K562 (cell line): ENCODE data around the gene LRP1. TPM values are rescaled to one million over a fixed set of nuclear protein-coding genes. Genes with fewer than 3 reads are reported as not detected.
A peak's percentile ranks its signal among the peaks of the same experiment; 100 is the strongest.

ENCODE experiments used
- EGR1 ChIP-seq: fragments of 450-650 bp; conservative IDR thresholded peaks from 2 replicates; pipeline ENCODE4 v1.6.1; 2017; ENCODE audit warnings: mild to moderate bottlenecking
- KDM2B ChIP-seq: fragments of 250-450 bp; sonication (Bioruptor Pico); IDR thresholded peaks from 2 replicates; pipeline ENCODE4 v1.8.0; 2021; ENCODE audit warnings: mild to moderate bottlenecking, moderate library complexity
- PML ChIP-seq: IDR thresholded peaks from 2 replicates; pipeline ENCODE4 v1.6.1; 2012; ENCODE audit warnings: low read length, inconsistent platforms
- RBFOX2 ChIP-seq: fragments of 200-400 bp; formaldehyde crosslinking; IDR thresholded peaks from 2 replicates; pipeline ENCODE4 v1.6.1; 2017; ENCODE audit warnings: low read depth, mild to moderate bottlenecking, low read length, moderate library complexity
- TAF15 ChIP-seq: fragments of 200-400 bp; formaldehyde crosslinking; IDR thresholded peaks from 2 replicates; pipeline ENCODE4 v1.6.1; 2017; ENCODE audit warnings: mild to moderate bottlenecking, low read depth, low read length, moderate library complexity
- ZBTB40 ChIP-seq, 2 experiments: fragments of 450-650 bp in 1 of 2; sonication (generic) in 1 of 2; formaldehyde crosslinking in 1 of 2; IDR thresholded peaks; 2 replicates each; pipeline versions ENCODE4 v1.7.1 to v1.9.0; 2016 to 2022; ENCODE audit warnings: inconsistent platforms in 1 of 2, mild to moderate bottlenecking in 1 of 2, missing genetic modification reagents in 1 of 2
- polyA plus RNA-seq, 8 experiments: library from polyadenylated mRNA; depleted of rRNA in 4 of 8; stranded (reverse) in 5 of 8; unstranded in 3 of 8; fragments of >200 nt; fragmentation: Nextera tagmentation in 2 of 8; fragmentation: Illumina TruSeq in 1 of 8; extraction: Ambion mirVana in 2 of 8; extraction: Trizol in 1 of 8; gene quantifications; 2 replicates each; pipeline versions ENCODE4 v1.2.1 to v1.2.3, GENCODE V29; 2011 to 2014; ENCODE audit warnings: inconsistent platforms in 1 of 8, missing spikeins in 1 of 8
- total RNA-seq, 7 experiments: library from RNA; depleted of rRNA in 6 of 7; stranded (reverse); fragments of >200 nt in 6 of 7; fragmentation: Illumina TruSeq in 2 of 7; extraction: Trizol in 2 of 7; gene quantifications; 2 replicates each; pipeline versions ENCODE4 v1.2.1 to v1.2.3, GENCODE V29; 2011 to 2021; ENCODE audit warnings: low replicate concordance in 1 of 7
- TF ChIP-seq, protein P1 (sequence below), 2 experiments: fragments of 450-650 bp; formaldehyde crosslinking in 1 of 2; IDR thresholded peaks; 2 replicates each; pipeline versions ENCODE4 v1.4.0 to v1.6.1; 2014 to 2020; ENCODE audit warnings: mild to moderate bottlenecking in 2 of 2, borderline replicate concordance in 1 of 2, low read depth in 1 of 2
- TF ChIP-seq, protein P2 (sequence below): sonication (generic); formaldehyde crosslinking; IDR thresholded peaks from 2 replicates; pipeline ENCODE4 v1.9.0; 2022; ENCODE audit warnings: mild to moderate bottlenecking, missing genetic modification reagents

The LRP1 gene
- total and polyA plus RNA-seq, 9 of the 15 experiments (the other 6 are each of a cell fraction or from before 2014, with no cell fraction given): 0.04 to 0.64 (median 0.19) TPM; not detected in 2

DNA sequence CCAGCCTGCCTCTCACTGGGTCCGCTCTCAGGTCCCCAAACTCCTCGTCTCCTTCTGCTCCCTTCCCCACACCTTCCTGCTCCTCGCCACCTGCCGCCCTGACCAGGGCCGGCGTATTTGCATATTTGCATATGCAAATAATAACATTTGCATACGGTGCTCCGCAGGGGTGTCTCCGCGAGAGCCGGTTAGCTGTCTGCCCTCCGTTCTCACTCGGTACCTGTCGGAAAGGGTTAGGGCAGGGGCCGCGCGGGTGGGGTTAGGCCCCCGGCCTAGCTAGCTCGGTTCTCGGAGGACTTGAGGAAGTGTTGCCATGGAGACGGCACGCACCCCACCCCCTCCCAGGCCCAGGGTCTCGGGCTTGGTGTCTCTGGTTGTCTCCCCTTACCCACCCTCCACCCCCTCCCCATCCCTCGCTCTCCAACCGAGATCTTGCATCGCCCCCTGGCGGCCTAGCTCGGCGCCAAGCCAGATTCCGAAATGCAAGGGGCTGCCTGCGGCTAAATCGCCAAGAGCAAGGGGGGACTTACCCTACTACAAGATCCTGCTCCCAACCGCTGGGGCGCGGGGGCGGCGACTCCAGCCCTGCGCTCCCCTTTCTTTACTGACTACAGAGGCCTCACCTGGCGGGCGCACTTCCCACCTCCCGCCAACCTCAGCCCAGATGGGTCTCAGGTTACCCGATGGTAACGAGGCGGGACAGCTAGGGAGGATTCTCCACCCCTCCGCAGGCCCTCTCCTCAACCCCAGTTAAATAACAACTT, 114.6 kb downstream of the LRP1 start (continued):
- TF ChIP-seq ZBTB40 (IDR thresholded peaks at IDR 0.05) (peak; percentile 8; the same call in 1 of the 2 replicates), ZBTB40 (CRISPR knock-in tag; IDR thresholded peaks at IDR 0.05) (no peak), TAF15 (no peak), EGR1 (0 out of 2 replicates have a peak, but pooled peaks have one; percentile 24), RBFOX2 (peak; percentile 56), PML (0 out of 2 replicates have a peak, but pooled peaks have one; percentile 14), KDM2B (0 out of 2 replicates have a peak, but pooled peaks have one; percentile 42)
- TF ChIP-seq, protein P1, sequence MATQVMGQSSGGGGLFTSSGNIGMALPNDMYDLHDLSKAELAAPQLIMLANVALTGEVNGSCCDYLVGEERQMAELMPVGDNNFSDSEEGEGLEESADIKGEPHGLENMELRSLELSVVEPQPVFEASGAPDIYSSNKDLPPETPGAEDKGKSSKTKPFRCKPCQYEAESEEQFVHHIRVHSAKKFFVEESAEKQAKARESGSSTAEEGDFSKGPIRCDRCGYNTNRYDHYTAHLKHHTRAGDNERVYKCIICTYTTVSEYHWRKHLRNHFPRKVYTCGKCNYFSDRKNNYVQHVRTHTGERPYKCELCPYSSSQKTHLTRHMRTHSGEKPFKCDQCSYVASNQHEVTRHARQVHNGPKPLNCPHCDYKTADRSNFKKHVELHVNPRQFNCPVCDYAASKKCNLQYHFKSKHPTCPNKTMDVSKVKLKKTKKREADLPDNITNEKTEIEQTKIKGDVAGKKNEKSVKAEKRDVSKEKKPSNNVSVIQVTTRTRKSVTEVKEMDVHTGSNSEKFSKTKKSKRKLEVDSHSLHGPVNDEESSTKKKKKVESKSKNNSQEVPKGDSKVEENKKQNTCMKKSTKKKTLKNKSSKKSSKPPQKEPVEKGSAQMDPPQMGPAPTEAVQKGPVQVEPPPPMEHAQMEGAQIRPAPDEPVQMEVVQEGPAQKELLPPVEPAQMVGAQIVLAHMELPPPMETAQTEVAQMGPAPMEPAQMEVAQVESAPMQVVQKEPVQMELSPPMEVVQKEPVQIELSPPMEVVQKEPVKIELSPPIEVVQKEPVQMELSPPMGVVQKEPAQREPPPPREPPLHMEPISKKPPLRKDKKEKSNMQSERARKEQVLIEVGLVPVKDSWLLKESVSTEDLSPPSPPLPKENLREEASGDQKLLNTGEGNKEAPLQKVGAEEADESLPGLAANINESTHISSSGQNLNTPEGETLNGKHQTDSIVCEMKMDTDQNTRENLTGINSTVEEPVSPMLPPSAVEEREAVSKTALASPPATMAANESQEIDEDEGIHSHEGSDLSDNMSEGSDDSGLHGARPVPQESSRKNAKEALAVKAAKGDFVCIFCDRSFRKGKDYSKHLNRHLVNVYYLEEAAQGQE (IDR thresholded peaks at IDR 0.05; ENCODE audit: borderline replicate concordance): peak; percentile 35; the same call in 1 of the 2 replicates
- TF ChIP-seq, protein P1 (CRISPR knock-in tag; IDR thresholded peaks at IDR 0.05; ENCODE audit: low read depth): no peak
- TF ChIP-seq, protein P2, sequence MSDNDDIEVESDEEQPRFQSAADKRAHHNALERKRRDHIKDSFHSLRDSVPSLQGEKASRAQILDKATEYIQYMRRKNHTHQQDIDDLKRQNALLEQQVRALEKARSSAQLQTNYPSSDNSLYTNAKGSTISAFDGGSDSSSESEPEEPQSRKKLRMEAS (CRISPR knock-in tag): no peak; the same call in 1 of the 2 replicates
